Measurements from ENCODE around the gene TNFAIP2. TPM values are rescaled to one million over a fixed set of nuclear protein-coding genes. Genes with fewer than 3 reads are reported as not detected.

The TNFAIP2 gene
- total and polyA plus RNA-seq, 9 of the 15 experiments (the other 6 are each of a cell fraction or from before 2014, with no cell fraction given) = 22.6 to 68.6 (median 44.6) TPM

- TF ChIP-seq KDM5B (IDR thresholded peaks at IDR 0.05; ENCODE audit: insufficient replicate concordance, low read depth, low read length) = no peak
- TF ChIP-seq STAT5A (IDR thresholded peaks at IDR 0.05; ENCODE audit: borderline replicate concordance, low read length) = no peak
- no peak for TF ChIP-seq E4F1 (CRISPR knock-in tag; IDR thresholded peaks at IDR 0.05; ENCODE audit: borderline replicate concordance)
- TF ChIP-seq ZBTB1 (CRISPR knock-in tag; IDR thresholded peaks at IDR 0.05; ENCODE audit: borderline replicate concordance, low read depth) = no peak
- no peak for TF ChIP-seq FOXP4 (CRISPR knock-in tag; IDR thresholded peaks at IDR 0.05; ENCODE audit: borderline replicate concordance)
- no peak for TF ChIP-seq ETS1 (conservative IDR thresholded peaks at IDR 0.05; ENCODE audit: control insufficient read depth, low read depth, low read length)
- TF ChIP-seq RBM17 (IDR thresholded peaks at IDR 0.05; ENCODE audit: borderline replicate concordance, low read depth, low read length) = no peak
- no peak for TF ChIP-seq TFE3 (CRISPR knock-in tag; IDR thresholded peaks at IDR 0.05)
- TF ChIP-seq HDAC2 (IDR thresholded peaks at IDR 0.05) = no peak
- no peak for TF ChIP-seq ZKSCAN3 (CRISPR knock-in tag; IDR thresholded peaks at IDR 0.05)
- TF ChIP-seq MCM2 (IDR thresholded peaks at IDR 0.05; ENCODE audit: low read depth) = no peak
- no peak for TF ChIP-seq ZFP36 (IDR thresholded peaks at IDR 0.05; ENCODE audit: low read depth, low read length, partially characterized antibody)
- TF ChIP-seq YY1 (IDR thresholded peaks at IDR 0.05; ENCODE audit: borderline replicate concordance in 1 of 3, control insufficient read depth in 1 of 3, extremely low read depth in 1 of 3, insufficient read depth in 3 of 3, insufficient read length in 1 of 3, insufficient replicate concordance in 2 of 3, low read depth in 1 of 3, low read length in 2 of 3) = no peak
Observed at GRCh38 chr14:103109535-103110441, 13.5 kb upstream of the TNFAIP2 start (continued).

All from K562 (cell line).